Tongue (tissue), 2 donors: Measurements from ENCODE around the gene KDM4C. TPM values are rescaled to one million over a fixed set of nuclear protein-coding genes. Genes with fewer than 3 reads are reported as not detected.
"Not testable (repeated sequence)": the region's sequence is repeated elsewhere in the genome, so short reads cannot be mapped to it uniquely, and the experiment has no call there.

Source experiments
- DNase-seq: peaks from one replicate; pipeline ENCODE4 v3.0.0-alpha.2; 2015
- total RNA-seq: library from RNA; depleted of rRNA; stranded (reverse); fragments of >200 nt; gene quantifications from one replicate; pipeline ENCODE4 v1.2.3, GENCODE V29; 2014

The KDM4C gene
- total RNA-seq, 1 donor from 2014 or later, result 51.6 TPM

DNA sequence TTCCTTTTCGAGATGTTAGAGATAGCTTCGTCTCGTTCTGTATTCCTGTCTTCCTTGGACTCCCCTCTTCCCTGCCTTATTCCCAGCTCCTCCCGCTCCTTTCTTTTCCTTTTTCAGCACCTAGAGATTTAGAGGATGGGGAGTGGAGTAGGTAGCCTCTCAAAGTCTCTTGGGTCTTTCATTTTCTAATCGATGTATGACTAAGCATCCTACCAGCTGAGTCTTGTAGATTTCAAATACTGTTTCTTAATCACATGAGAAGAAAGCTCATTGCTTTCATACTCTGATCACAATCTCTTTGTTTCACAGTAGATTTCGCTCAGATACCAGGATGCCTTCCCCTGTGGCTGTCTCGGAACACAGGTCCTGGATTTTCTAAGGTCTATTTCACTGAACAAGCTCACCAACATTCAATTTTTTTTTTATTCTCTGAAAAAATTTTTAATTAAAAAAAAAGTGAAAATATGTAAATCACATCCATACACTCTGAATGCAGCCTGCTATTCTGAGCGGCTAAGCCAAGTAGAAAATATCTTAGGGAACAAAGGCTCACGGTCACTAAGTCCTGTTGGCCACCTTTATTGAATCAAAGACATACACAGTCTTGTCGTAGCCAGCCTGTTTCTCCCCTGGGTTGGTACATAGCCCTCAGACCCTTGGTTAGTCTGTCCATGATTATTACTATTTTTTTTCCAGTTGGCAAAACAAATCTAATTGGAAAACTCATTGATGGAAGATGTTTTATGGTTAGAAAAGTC is 413.8 kb downstream of the KDM4C start:
- DNase-seq, result no peak

- no peak for DNase-seq
Measured at GRCh38 chr9:7172154-7173115, 414.7 kb downstream of the KDM4C start.

- no peak for DNase-seq
Measured at GRCh38 chr9:7173139-7173538, 415.4 kb downstream of the KDM4C start.

DNA sequence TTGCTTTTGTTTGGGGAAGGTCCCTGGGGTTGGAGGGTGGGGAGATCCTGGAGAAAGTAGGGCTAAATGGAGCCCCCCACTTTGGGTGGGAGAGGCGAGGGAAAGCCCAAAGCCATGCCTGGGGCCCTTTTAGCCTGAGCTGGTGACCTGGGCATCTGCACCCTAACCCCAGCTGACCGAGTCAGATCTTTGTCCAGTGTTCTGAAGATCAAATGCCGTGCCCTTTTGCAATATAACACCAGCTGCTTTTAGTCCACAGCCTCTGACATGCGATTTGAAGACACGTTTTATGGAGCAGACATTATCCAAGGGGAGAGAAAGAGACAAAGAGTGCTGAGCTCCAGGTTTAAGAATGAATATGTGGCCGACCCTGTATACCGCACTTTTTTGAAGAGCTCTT is 416.5 kb downstream of the KDM4C start:
- DNase-seq, result no peak

GRCh38 chr9:7174884-7175283 is 417.1 kb downstream of the KDM4C start:
- DNase-seq, result no peak

- no peak for DNase-seq
Measured at GRCh38 chr9:7176561-7176960, 418.8 kb downstream of the KDM4C start.

DNA sequence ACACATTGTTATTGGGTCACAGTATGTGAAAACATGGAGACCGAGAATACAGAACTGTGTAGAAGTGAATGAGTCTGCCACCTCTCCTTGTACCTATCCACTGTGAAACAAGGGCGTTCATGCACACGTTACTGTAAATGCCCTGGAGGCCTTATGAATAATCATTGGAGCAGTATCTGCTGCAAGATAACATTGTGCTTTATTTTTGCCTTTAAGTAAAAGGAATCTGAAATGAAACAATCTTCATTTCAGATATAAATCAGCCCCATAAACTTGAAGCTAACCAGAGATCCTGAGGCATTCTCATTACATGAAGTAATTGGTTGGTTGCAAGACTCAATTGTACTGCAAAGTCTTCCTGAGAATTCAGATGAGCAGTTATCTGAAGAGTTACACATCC is 419.6 kb downstream of the KDM4C start:
- DNase-seq, result no peak

DNA sequence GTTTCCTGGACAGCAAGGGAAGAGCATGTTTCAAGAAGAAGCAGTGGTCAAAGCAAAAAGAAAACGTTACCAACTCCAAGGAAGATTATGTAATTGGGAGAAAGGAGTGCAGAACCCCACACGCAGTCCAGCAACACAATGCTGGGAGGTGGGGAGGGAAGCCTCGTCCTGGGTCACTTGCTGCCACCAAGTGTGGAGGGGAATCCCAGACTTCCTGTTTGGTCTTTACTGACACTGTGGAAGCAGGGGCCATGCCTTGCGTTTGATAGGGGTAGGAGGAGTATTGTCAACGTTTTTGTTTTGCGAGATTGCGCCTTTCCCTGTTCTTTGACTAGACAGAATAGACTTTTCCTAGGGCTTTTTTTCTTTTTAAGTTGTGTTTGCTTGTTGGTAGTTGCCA is 421.0 kb downstream of the KDM4C start:
- DNase-seq, result no peak

- DNase-seq, result no peak
Measured at GRCh38 chr9:7180247-7180646, 422.5 kb downstream of the KDM4C start.

- not testable (repeated sequence) for DNase-seq
Measured at GRCh38 chr9:7183139-7183538, 425.4 kb downstream of the KDM4C start.

DNA sequence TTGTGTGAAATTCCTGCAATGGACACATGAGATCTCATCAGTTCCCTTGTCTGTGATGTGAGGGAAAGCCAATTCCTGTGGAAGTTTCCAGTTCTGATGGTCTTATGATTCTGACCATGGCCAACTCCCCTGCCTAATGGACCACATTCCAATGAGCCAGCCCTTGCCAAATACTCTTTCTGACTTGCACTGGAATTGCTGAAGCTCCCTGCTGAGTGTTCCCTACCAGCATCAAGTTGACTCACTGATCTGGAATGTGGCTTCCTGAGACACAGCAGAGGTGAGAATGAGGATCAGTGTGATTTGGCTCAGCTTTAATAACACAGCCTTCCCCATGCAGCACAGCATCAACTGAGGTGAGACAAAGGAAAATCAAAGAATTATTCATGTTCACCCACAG is 427.8 kb downstream of the KDM4C start:
- no peak for DNase-seq

GRCh38 chr9:7186175-7186574 is 428.4 kb downstream of the KDM4C start:
- no peak for DNase-seq

- DNase-seq, result no peak
Measured at GRCh38 chr9:7192266-7192665, 434.5 kb downstream of the KDM4C start.

- no peak for DNase-seq
Measured at GRCh38 chr9:7195526-7195925, 437.8 kb downstream of the KDM4C start.

GRCh38 chr9:7196467-7196866 is 438.7 kb downstream of the KDM4C start:
- no peak for DNase-seq

- no peak for DNase-seq
Measured at GRCh38 chr9:7201196-7201595, 443.4 kb downstream of the KDM4C start.

DNA sequence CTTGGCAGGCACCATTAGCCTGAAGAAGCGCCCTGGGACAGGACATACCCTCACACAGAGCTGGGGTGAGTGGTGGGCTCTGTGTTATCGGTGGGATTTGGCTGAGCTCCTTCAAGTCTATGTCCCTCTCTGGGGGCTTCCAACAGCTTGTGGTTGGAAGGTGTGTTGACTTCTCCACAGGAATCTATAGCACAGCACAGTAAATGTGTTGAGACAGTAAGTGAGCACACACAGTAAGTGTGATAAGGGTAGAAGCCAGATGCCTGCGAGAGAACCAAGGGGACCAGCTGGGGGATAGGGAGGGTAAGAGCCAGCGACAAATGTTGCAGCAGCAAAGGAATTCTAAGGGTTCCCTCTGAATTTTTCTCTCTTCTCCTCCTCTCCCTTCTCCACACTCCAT is 448.0 kb downstream of the KDM4C start:
- no peak for DNase-seq

GRCh38 chr9:7206221-7206758 is 448.5 kb downstream of the KDM4C start:
- no peak for DNase-seq

DNA sequence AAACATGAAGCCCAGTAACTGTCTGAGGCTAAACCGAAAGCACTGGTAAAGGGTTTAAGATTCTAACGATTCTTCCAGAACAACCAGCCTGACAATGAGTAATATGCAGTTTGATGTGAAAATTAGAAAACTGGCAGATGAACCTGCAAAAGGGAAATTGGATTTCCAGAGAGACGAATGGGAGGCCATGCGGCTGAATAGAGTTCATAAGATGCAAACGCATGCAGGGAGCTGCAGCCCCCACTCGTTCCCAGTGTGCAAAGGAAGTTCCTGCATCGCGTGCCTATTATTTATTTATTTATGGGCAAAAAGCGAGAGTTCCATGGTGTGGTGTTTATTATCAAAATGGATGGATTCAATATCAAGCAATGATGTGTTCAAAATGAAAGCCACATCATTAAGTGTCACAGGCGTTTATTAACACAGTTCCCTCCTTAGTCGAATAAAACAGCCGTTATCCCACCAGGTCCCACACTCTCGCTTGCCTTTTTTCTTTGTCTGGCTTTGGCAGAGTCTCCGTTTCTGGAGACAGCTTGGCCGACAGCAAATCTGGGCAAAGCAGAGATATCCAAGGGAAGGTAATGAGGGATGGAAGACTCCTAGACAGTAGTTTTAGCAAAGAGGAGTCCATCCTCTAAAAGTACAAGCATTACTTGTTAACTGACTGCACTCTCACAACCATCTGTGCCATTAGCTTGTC is 451.4 kb downstream of the KDM4C start:
- no peak for DNase-seq

DNA sequence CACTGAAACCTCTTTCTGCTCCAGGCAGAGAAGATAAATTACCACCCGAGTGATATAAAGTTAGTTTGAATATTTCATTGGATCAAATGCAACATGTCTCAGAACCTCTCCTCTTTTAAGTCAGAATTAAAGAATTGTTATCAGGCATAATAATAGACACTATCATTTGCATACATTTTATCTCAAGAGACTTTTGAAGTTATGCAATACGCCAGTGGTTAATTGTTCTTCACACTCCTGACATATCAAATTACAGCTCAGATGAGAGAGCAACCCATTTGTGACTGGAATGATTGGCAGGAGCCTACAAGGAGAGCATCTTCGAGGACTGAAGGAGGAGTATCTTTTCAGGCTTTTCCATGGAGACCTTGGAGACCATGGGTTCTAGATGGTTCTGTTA is 452.2 kb downstream of the KDM4C start:
- no peak for DNase-seq

- DNase-seq, result no peak
Measured at GRCh38 chr9:7210854-7211637, 453.3 kb downstream of the KDM4C start.

DNA sequence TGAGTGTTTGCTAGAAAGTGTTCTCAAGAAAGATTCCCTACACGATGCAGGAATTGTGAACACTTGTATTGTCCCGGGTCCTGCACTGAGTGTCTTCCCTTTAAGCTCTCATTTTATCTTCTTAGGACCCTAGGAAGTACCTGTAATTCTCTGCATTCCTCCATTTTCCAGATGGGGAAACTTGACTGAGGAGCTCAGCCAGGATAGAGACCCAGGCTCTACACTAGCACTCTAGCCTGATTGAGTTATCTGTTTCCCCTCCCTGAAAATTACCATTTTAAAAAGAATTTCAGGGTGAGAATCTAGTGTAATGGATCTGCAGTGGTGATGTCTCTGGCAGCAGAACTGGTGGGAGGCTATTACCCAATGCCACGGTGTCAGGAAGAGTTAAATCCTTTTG is 453.9 kb downstream of the KDM4C start:
- DNase-seq, result no peak
